ENCODE measurements around the gene PARL.
A peak's percentile ranks its signal among the peaks of the same experiment; 100 is the strongest.

The PARL gene

DNA sequence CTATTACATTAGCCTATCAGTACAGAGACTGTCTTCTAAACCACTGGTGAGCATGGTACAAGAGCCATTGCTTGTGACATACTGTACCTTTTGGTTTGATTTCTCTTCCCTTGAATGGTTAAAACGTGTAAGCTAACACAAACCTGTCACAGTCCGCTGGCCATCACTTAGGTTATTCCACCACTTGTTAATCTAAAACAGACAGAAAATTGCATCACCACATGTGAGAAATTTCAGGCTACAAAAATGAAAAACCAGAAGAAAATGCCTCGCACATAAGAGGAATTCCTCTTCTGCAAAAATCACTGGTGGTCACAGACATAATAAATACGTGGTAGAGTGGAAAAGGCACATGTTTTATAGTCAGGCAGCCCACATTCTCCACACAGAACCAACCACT lies 22.1 kb downstream of the PARL start:
- H3K4me3 ChIP-seq (ENCODE audit: low read length), result no peak overlapping the region
- TF ChIP-seq, protein P1, sequence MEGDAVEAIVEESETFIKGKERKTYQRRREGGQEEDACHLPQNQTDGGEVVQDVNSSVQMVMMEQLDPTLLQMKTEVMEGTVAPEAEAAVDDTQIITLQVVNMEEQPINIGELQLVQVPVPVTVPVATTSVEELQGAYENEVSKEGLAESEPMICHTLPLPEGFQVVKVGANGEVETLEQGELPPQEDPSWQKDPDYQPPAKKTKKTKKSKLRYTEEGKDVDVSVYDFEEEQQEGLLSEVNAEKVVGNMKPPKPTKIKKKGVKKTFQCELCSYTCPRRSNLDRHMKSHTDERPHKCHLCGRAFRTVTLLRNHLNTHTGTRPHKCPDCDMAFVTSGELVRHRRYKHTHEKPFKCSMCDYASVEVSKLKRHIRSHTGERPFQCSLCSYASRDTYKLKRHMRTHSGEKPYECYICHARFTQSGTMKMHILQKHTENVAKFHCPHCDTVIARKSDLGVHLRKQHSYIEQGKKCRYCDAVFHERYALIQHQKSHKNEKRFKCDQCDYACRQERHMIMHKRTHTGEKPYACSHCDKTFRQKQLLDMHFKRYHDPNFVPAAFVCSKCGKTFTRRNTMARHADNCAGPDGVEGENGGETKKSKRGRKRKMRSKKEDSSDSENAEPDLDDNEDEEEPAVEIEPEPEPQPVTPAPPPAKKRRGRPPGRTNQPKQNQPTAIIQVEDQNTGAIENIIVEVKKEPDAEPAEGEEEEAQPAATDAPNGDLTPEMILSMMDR (conservative IDR thresholded peaks at IDR 0.05; ENCODE audit: low read depth, low read length), result no peak
- DNase-seq (ENCODE audit: low read depth), result no peak

GRCh38 chr3:183857863-183858262 lies 26.8 kb downstream of the PARL start:
- TF ChIP-seq, protein P1 (conservative IDR thresholded peaks at IDR 0.05; ENCODE audit: low read depth, low read length), result no peak
- no peak overlapping the region for H3K4me3 ChIP-seq (ENCODE audit: low read length)
- peak; percentile 36 for DNase-seq (ENCODE audit: low read depth)

DNA sequence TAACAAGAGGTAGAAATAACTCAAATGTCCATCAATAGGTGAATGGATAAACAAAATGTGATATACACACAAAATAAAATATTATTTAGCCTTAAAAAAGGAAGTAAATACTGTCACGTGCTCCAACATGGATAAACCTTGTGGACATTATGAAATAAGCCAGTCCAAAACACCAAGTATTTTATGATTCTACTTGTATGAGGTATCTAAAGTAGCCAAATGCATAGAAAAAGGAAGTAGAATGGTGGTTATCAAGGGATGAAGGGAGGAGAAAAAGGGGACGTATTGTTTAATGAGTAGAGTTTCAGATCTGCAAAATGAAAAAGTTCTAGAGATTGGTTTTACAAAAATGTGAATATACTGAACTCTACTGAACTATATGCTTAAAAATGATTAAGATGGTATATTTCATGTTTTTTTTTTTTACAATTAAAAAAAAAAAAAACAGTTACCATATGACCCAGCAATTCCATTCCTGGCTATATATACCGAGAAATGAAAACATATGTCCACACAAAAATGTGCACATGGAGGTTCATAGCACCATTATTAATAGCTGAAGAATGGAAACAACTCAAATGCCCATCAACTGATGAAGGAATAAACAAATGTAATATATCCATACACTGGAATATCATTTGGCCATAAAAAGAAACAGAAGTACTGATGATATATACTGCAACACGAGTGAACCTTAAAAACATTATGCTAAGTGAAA lies 30.2 kb downstream of the PARL start:
- H3K4me3 ChIP-seq (ENCODE audit: low read length), result no peak overlapping the region
- no peak for DNase-seq (ENCODE audit: low read depth)
- TF ChIP-seq, protein P1 (conservative IDR thresholded peaks at IDR 0.05; ENCODE audit: low read depth, low read length), result no peak

DNA sequence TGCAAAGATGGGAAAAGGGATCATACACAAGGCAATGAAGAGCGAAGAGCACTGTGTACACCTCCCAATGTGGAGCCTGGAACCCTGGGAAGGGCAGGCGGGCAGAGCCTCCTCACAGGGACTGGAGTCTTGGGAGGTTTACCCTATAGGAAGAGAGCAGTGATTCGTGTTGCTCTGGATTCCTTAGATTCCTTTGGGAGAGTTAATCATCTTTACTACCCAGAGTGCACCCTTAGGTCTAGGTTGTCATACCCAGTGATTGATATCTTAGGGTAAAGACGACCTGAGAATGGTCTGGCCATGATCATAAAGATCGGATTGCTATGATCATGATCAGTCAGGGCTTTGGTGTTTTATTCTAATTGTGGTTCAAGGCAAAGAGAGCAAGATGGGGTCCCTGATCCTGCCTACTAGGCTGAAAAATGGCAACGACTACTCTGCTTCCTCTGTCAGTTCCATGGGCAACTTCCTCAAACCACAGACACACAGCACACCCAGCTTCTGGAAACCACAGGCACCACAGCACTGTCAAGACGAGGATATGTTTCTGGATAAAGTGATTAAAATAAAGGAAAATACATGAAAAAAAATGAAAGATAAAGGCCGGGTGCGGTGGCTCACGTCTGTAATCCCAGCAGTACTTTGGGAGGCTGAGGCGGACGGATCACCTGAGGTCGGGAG lies 38.9 kb downstream of the PARL start:
- no peak overlapping the region for H3K4me3 ChIP-seq (ENCODE audit: low read length)
- DNase-seq (ENCODE audit: low read depth), result no peak
- TF ChIP-seq, protein P1 (conservative IDR thresholded peaks at IDR 0.05; ENCODE audit: low read depth, low read length), result no peak

DNA sequence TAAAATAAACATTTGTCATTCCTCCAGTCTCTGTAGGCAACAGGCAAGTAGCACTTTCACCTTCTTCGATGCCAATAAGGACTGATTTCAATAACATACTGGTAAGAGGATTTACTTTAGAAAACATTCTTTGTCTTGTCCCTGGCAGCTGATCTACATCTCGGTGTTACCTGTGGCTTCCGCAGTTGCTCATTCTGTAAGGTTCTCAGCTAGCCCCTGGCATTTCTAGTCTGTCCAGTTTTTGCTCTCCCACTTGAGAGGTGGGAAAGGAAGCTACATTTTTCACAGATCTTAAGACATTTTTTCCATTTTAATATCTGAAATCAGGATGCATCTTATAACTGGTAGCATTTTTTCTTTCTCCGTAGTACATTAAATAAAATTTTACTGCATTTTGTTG lies 39.6 kb downstream of the PARL start:
- DNase-seq (ENCODE audit: low read depth), result no peak
- TF ChIP-seq, protein P1 (conservative IDR thresholded peaks at IDR 0.05; ENCODE audit: low read depth, low read length), result no peak
- H3K4me3 ChIP-seq (ENCODE audit: low read length), result no peak overlapping the region

- DNase-seq (ENCODE audit: low read depth), result peak; percentile 48
- TF ChIP-seq, protein P1 (conservative IDR thresholded peaks at IDR 0.05; ENCODE audit: low read depth, low read length), result no peak
Measured at GRCh38 chr3:183844606-183845005, 40.1 kb downstream of the PARL start.

DNA sequence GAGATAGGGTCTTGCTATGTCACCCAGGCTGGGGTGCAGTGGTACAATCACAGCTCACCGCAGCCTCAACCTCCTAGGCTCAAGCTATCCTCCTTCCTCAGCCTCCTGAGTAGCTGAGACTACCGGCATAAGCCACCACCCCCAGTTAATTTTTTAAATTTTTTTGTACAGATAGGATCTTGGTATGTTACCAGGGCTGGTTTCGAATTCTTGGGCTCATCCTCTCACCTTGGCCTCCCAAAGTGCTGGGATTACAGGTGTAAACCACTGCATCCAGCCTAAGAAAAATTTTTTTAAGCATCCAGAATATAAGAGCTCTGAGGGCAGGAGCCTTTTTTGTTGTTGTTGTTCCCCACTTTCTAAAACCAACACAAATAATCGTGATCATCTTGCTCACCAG lies 44.9 kb downstream of the PARL start:
- no peak overlapping the region for H3K4me3 ChIP-seq (ENCODE audit: low read length)
- no peak for DNase-seq (ENCODE audit: low read depth)
- TF ChIP-seq, protein P1 (conservative IDR thresholded peaks at IDR 0.05; ENCODE audit: low read depth, low read length), result no peak

More at GRCh38 chr3:183844606-183845005, 40.1 kb downstream of the PARL start:
- H3K4me3 ChIP-seq (ENCODE audit: low read length), result no peak overlapping the region
